Measurements from ENCODE around the gene SLC4A9.

DNA sequence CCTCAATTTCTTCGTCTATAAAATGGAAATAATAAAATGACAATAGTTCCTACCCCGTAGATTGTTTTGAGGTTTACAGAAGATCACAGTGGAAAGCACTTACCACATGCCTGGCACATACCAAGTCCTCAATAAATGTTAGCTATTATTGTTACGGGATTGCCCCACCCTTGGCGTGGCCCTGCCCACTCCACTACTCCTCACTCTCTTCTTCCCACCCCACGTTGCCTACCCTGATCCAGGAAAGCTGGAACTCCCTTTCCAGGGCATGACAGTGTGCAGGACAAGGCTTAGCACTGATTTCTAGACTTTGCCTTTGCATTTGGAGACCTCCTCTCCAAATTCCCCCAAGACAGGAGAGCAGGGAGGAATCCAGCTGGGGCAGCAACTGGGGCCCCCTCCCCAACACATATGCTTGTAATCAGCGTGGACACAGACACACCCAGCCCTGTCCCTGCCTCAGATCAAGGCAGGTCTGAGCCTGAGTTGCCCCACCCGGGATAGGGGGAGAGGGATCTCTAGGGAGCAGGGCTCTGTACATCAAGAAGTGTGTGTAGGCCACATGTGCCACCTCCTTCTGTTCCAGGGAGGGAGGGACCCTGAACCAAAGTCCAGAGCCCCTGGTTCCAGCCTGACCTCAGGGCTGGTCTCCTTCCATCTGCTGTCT lies 6.7 kb downstream of the SLC4A9 start:
- TF ChIP-seq, protein P1, sequence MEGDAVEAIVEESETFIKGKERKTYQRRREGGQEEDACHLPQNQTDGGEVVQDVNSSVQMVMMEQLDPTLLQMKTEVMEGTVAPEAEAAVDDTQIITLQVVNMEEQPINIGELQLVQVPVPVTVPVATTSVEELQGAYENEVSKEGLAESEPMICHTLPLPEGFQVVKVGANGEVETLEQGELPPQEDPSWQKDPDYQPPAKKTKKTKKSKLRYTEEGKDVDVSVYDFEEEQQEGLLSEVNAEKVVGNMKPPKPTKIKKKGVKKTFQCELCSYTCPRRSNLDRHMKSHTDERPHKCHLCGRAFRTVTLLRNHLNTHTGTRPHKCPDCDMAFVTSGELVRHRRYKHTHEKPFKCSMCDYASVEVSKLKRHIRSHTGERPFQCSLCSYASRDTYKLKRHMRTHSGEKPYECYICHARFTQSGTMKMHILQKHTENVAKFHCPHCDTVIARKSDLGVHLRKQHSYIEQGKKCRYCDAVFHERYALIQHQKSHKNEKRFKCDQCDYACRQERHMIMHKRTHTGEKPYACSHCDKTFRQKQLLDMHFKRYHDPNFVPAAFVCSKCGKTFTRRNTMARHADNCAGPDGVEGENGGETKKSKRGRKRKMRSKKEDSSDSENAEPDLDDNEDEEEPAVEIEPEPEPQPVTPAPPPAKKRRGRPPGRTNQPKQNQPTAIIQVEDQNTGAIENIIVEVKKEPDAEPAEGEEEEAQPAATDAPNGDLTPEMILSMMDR (IDR thresholded peaks at IDR 0.05; ENCODE audit: low read length) = no peak
- TF ChIP-seq EZH2 (IDR thresholded peaks at IDR 0.05; ENCODE audit: borderline replicate concordance, low read length) = no peak
